ENCODE measurements around the gene ALG14.
A peak's percentile ranks its signal among the peaks of the same experiment; 100 is the strongest.

Gene ALG14

DNA sequence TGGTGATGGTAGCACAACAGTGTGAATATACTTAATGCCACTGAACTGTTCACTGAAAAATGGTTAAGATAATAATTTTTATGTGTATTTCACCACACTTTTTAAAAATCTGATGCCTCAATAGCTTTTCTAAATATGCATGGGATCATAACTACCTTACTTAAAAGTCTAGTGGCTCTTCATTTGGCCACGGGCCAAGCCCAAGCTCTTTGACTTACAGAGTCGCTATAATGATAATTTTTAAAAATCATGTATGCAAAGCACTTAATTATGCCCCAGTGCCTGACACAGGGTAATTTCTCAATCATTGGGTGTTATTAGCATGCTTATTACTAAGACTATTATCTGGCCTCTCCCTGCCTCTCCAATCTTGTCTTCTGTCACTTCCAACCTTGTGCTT is 138.2 kb downstream of the ALG14 start:
- H3K27me3 ChIP-seq (ENCODE audit: low read depth): no peaks in the 10 kb centered on the region
- H3K9me3 ChIP-seq: no peaks in the 10 kb centered on the region
- H3K4me3 ChIP-seq: no peak overlapping the region
- no peaks in the 10 kb centered on the region for H3K36me3 ChIP-seq (replicated peaks)
- DNase-seq (ENCODE audit: low spot score in 2 of 2): no peak
- in situ Hi-C loops (cut with MboI; ENCODE audit: low sequenced_read_pairs): no loop called here
- peaks cover 60% of the 10 kb centered on the region for H3K4me1 ChIP-seq

DNA sequence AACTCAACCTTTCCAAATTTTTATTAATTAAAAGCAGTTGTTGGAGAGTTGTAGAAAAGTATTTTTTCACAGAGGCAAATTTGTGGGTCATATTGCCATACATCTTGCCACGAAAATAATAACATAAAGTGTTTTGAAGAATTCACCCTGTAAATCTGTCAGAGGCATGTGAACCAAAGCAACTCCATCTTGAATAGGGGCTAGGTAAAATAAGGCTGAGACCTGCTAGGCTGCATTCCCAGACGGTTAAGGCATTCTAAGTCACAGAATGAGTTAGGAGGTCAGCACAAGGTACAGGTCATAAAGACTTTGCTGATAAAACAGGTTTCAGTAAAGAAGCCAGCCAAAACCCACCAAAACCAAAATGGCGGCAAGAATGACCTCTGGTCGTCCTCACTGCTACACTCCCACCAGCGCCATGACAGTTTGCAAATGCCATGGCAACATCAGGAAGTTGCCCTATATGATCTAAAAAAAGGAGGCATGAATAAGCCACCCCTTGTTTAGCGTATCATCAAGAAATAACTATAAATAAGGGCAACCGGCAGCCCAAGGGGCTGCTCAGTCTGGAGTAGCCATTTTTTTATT is 141.4 kb downstream of the ALG14 start:
- in situ Hi-C loops (cut with MboI; ENCODE audit: low sequenced_read_pairs): no loop called here
- no peaks in the 10 kb centered on the region for H3K27me3 ChIP-seq (ENCODE audit: low read depth)
- H3K36me3 ChIP-seq (replicated peaks): no peaks in the 10 kb centered on the region
- DNase-seq (ENCODE audit: low spot score in 2 of 2): no peak
- no peaks in the 10 kb centered on the region for H3K9me3 ChIP-seq
- peaks cover 53% of the 10 kb centered on the region for H3K4me1 ChIP-seq
- no peak overlapping the region for H3K4me3 ChIP-seq

DNA sequence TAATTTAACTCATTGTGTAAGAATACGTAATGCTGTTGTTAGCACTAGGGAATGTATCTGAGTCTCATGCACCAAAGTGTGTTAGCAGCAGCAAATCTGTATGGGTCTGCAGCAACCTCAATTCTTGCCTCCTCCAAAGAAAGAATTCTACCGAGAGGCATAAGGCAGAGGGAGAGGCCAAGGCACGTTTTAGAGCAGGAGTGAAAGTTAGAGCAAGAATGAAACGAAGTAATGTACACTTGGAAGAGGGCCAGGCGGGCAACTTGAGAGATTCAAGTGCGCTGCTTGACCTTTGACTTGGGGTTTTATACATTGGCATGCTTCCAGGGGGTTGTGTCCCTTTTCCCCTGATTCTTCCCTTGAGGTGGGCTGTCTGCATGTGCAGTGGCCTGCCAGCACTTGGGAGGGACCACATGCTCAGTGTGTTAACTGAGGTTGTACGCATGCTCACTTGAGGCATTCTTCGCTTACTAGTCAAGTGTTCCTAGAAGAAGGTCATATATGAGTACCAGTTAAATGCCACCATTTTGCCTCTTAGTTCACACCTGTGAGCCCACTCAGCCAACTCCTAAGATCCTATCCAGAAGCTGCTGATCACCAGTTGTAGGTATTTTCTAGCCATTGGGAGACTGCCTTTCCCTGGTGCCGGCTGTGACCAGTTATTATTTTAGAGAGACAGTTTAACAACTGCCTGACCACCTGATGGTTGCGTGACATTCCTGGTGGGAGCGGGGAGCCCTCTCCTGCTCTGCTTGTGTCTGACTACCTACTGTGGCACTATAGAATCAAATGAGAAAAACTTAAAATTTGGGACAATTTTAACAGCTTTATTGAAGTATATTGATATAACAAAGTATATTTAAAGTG is 143.2 kb downstream of the ALG14 start:
- Histone ChIP-seq H3K27me3 (ENCODE audit: low read depth) (no peaks in the 10 kb centered on the region), H3K4me3 (peak overlapping the region; percentile 80), H3K9me3 (no peaks in the 10 kb centered on the region), H3K4me1 (peaks cover 38% of the 10 kb centered on the region), H3K36me3 (replicated peaks) (0 out of 2 replicates have a peak, but pooled peaks cover 3% of the 10 kb centered on the region)
- peak in 1 of 2 experiments; percentile 26 for DNase-seq (ENCODE audit: low spot score in 2 of 2)
- in situ Hi-C loops (cut with MboI; ENCODE audit: low sequenced_read_pairs): loop anchor here (10.0 kb wide), 1 partner anchor 75 kb away; no protein-coding TSS in a partner anchor

DNA sequence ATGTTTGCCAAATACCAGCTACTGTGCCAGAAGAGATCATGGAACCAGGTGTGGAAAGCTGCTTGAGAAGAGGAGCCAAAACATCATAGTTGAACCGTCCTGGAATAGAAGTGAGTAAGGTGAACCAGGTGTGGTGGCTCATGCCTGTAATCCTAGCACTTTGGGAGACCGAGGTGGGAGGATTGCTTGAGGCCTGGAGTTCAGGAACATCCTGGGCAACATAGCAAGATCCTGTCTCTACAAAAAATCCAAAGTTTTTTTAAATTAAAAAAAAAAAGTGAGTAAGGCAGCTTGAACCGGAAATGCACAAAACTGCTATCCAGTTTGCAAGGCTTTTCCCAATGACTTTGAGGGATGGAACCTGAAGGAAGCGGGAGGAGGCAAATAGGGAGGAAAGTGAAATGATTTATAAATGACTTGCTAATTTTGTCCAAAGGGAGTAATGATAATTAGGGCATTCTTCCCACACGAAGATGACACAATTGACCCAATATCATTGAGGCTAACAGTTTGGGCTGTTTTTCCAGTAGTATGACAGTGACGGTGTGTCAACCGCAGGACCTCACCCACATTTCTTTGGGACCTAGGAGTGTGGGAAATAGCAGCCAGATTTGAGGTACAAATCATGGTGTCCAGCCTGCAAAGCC is 144.3 kb downstream of the ALG14 start:
- DNase-seq (ENCODE audit: low spot score in 2 of 2): no peak
- in situ Hi-C loops (cut with MboI; ENCODE audit: low sequenced_read_pairs): loop anchor here (10.0 kb wide), 1 partner anchor 74 kb away; no protein-coding TSS in a partner anchor
- peak overlapping the region; percentile 80 for H3K4me3 ChIP-seq

DNA sequence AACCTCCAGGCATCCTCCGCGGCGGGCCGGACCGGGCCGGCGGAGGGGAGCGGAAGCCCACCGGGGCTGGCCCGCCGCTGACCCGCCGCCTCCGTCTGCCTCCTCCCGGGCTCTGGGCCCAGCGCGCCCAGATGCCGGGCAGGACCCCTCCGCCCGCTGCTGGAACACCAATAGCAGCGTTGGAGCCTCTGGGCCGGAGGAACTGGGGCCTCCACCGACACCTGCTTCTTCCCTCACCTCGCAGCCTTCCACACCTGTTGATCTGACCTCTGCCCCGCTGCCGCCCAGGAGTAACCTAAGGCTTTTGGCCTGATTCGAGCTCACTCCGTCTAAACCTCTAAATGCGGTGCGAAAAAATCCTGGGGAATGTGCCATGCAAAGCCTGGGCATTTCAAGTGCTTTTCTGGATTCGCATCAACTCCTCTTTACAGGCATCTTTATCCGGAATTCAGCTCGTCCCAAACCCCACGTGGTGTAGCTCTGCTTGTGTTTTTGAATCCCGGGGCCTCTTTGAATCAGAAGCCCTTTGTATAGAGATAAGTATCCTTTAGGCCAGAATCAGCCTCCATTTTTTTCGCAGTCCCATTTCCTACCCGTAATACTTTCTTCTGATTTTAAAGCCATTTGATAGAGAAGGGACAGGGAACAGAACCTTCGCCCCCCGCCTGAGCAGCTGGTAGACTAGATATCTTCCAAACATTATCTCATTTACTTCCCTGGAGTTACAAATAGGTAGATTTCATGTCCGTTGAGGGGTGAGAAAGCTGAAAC is 145.2 kb downstream of the ALG14 start:
- in situ Hi-C loops (cut with MboI; ENCODE audit: low sequenced_read_pairs): loop anchor here (10.0 kb wide), 1 partner anchor 73 kb away; no protein-coding TSS in a partner anchor
- H3K27me3 ChIP-seq (ENCODE audit: low read depth): no peaks in the 10 kb centered on the region
- no peaks in the 10 kb centered on the region for H3K9me3 ChIP-seq
- peaks cover 47% of the 10 kb centered on the region for H3K4me1 ChIP-seq
- peak; percentile 65 to 72 for DNase-seq (ENCODE audit: low spot score in 2 of 2)
- peaks cover 3% of the 10 kb centered on the region; the same call in 1 of the 2 replicates for H3K36me3 ChIP-seq (replicated peaks)
- H3K4me3 ChIP-seq: peak overlapping the region; percentile 80

More for the DNA sequence above, 144.3 kb downstream of the ALG14 start:
- no peaks in the 10 kb centered on the region for H3K27me3 ChIP-seq (ENCODE audit: low read depth)
- H3K9me3 ChIP-seq: no peaks in the 10 kb centered on the region
- peaks cover 41% of the 10 kb centered on the region for H3K4me1 ChIP-seq
- H3K36me3 ChIP-seq (replicated peaks): peaks cover 3% of the 10 kb centered on the region; the same call in 1 of the 2 replicates

DNA sequence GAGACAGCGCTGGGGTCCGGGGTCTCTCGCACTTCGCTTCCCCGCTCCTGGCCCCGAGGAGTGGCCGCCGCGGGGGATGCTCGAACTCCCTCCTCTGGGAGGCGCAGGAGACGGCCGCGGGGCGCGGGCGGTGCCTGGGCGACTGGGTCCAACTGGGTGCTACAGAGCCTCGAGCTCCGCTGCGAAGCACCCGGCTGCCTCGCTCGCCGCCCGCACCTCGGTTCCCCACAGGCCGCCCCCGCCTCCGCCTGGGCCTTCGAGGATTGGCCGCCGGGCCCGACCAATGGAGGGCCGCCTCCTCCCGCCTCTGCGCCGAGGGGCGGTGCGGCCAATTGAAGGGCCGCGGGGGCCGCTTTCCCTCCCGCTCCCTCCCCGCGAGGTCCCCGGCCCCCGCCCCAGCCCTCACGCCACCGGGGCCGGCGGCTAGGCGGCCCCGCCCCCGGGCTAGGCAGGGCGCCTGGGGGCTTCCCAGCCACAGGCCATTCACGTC is 145.8 kb downstream of the ALG14 start, which contains the start of gene CNN3:
TSS of gene CNN3 (minus strand) at position 196 of the 490 bp plus-strand sequence. CDS start 216 bp downstream, outside the sequence.
- H3K36me3 ChIP-seq (replicated peaks): peaks cover 3% of the 10 kb centered on the region; the same call in 1 of the 2 replicates
- peaks cover 49% of the 10 kb centered on the region for H3K4me1 ChIP-seq
- no peaks in the 10 kb centered on the region for H3K9me3 ChIP-seq
- in situ Hi-C loops (cut with MboI; ENCODE audit: low sequenced_read_pairs): loop anchor here (10.0 kb wide), 1 partner anchor 72 kb away; no protein-coding TSS in a partner anchor
- peak within 1 kb of the TSS; percentile 80 for H3K4me3 ChIP-seq
- peak; percentile 89 to 95 for DNase-seq (ENCODE audit: low spot score in 2 of 2)
- H3K27me3 ChIP-seq (ENCODE audit: low read depth): no peaks in the 10 kb centered on the region

DNA sequence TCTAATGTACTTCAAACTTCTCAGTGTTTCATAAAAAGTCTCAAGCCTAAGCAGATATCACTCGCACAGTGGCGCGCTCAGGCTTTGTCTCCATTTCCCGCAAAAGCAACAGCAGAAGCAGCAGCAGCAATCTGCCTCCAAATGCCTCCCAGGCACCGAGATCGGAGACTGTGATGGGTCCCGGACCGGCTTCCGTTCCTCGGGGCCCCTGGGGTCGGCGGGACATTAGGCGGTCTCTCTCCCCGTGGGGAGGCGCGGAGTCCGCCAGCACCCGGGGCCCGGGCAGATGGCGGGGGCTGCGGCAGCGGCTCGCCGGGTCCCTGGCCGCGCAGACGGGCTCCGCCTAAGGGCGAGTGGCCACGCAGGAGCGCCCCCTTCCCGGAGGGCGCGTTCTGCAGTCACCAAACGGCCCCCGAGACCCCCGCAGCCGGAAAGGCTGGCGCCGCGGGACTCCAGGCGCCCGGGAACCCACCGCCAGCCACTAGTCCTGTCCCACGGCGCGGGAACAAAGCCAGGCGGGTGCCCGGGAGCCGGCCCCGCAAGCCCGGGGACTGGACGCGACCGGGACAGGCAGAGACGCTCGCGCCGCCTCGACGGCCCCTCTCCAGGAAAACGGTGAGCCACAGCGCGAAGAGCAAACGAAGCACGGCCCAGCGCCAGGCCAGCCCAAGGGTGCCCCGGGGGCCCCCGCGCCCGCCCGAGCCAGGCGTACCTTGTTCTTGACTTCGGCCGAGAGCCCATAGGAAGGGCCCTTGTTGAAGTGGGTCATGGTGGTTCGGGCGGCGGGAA is 146.4 kb downstream of the ALG14 start:
- Histone ChIP-seq H3K4me1 (peaks cover 49% of the 10 kb centered on the region), H3K4me3 (peak overlapping the region; percentile 80), H3K36me3 (replicated peaks) (peaks cover 3% of the 10 kb centered on the region; the same call in 1 of the 2 replicates), H3K27me3 (ENCODE audit: low read depth) (no peaks in the 10 kb centered on the region), H3K9me3 (no peaks in the 10 kb centered on the region)
- DNase-seq (ENCODE audit: low spot score in 2 of 2): peak; percentile 43 to 72
- in situ Hi-C loops (cut with MboI; ENCODE audit: low sequenced_read_pairs): loop anchor here (10.0 kb wide), 1 partner anchor 72 kb away; no protein-coding TSS in a partner anchor

DNA sequence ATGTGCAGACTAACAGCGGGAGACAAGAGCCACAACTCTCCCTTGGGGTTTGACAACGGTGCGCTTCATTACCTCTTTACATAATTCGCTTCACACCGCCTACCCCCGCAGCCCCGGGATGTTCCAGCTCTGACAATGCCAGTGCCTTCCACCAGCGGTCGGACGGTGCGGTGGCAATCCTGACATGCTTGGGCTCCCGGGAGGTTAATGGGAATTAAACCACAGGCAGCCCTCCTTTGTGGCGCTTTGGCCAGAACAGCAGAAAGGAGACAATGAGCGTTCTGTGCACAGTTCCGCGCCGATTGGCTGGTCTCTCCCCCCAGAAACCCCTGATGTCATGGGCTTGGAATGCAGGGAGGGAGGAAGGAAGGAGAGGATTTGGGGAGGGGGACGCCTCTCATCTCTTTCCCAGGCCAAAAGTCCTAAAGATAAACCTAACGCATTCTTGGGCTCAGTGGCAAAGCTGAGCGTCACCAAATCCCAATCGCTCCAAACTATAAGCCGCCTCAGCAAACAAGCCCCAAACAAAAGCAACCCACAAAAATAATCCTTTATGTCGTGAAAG is 147.1 kb downstream of the ALG14 start:
- H3K9me3 ChIP-seq: no peaks in the 10 kb centered on the region
- in situ Hi-C loops (cut with MboI; ENCODE audit: low sequenced_read_pairs): loop anchor here (10.0 kb wide), 1 partner anchor 71 kb away; no protein-coding TSS in a partner anchor
- peaks cover 45% of the 10 kb centered on the region for H3K4me1 ChIP-seq
- peaks cover 3% of the 10 kb centered on the region; the same call in 1 of the 2 replicates for H3K36me3 ChIP-seq (replicated peaks)
- peak overlapping the region; percentile 80 for H3K4me3 ChIP-seq
- DNase-seq (ENCODE audit: low spot score in 2 of 2): peak; percentile 92 to 93
- H3K27me3 ChIP-seq (ENCODE audit: low read depth): no peaks in the 10 kb centered on the region

DNA sequence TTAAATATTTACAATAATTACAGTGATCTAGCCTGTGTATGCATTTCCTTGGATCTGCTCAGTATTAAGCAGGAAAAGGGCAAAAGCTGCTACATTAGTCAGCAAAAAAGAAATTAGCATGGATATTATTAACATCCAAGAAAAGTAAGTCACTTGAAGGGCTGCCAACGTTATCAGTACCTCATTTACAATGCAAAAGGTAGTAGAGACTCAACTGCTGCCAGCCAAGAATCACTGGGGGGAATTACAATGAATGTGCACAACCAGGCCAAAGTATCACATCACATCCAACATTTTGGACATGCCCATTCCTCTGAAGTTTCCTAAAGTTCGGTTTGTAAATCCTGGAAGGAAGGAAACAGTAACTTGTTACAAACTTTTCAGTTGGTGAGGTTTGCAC is 147.7 kb downstream of the ALG14 start:
- DNase-seq (ENCODE audit: low spot score in 2 of 2): no peak
- Histone ChIP-seq H3K36me3 (replicated peaks) (peaks cover 3% of the 10 kb centered on the region; the same call in 1 of the 2 replicates), H3K4me1 (peaks cover 48% of the 10 kb centered on the region), H3K4me3 (peak overlapping the region; percentile 80), H3K27me3 (ENCODE audit: low read depth) (no peaks in the 10 kb centered on the region), H3K9me3 (no peaks in the 10 kb centered on the region)
- in situ Hi-C loops (cut with MboI; ENCODE audit: low sequenced_read_pairs): loop anchor here (10.0 kb wide), 1 partner anchor 70 kb away; no protein-coding TSS in a partner anchor

All from HAP-1 (cell line).